Glutamatergic neuron (in vitro differentiated cells): Measurements from ENCODE around the gene RPS3. TPM values are rescaled to one million over a fixed set of nuclear protein-coding genes. Genes with fewer than 3 reads are reported as not detected.

ENCODE experiments used
- DNase-seq: peaks from one replicate; pipeline ENCODE4 v3.0.0; 2022
- H3K27ac Mint-ChIP-seq: one replicate; pipeline ENCODE4 v1.8.0; 2020; ENCODE audit warnings: mild to moderate bottlenecking, mixed read lengths, inconsistent platforms; ENCODE audit not compliant: unreplicated experiment
- H3K27me3 Mint-ChIP-seq: one replicate; pipeline ENCODE4 v1.8.0; 2020; ENCODE audit warnings: mild to moderate bottlenecking, moderate library complexity, mixed read lengths, inconsistent platforms; ENCODE audit not compliant: unreplicated experiment
- H3K36me3 Mint-ChIP-seq: one replicate; pipeline ENCODE4 v1.8.0; 2020; ENCODE audit warnings: mild to moderate bottlenecking, mixed read lengths, inconsistent platforms; ENCODE audit not compliant: unreplicated experiment
- H3K4me1 Mint-ChIP-seq: one replicate; pipeline ENCODE4 v1.8.0; 2020; ENCODE audit warnings: mild to moderate bottlenecking, low read depth, mixed read lengths, inconsistent platforms; ENCODE audit not compliant: unreplicated experiment
- H3K4me3 Mint-ChIP-seq: one replicate; pipeline ENCODE4 v1.8.0; 2020; ENCODE audit warnings: mild to moderate bottlenecking, mixed read lengths, inconsistent platforms; ENCODE audit not compliant: unreplicated experiment
- H3K9me3 Mint-ChIP-seq: one replicate; pipeline ENCODE4 v1.8.0; 2020; ENCODE audit warnings: mild to moderate bottlenecking, moderate library complexity, mixed read lengths, inconsistent platforms; ENCODE audit not compliant: unreplicated experiment
- total RNA-seq: library from RNA; stranded (reverse); fragmentation: NEBNext Ultra II Directional; extraction: Animal tissue kit (Norgen Biotek cat#: 25700); gene quantifications from one replicate; pipeline ENCODE4 v1.2.1, GENCODE V29; 2021; ENCODE audit not compliant: unreplicated experiment
- TF ChIP-seq, protein P1 (sequence below): fragments of 200-600 bp; sonication (generic); IDR thresholded peaks from one replicate; pipeline ENCODE4 v1.5.0; 2021; ENCODE audit not compliant: partially characterized antibody, unreplicated experiment

Gene RPS3
- total RNA-seq, 1 donor from 2014 or later = 1,391 TPM

DNA sequence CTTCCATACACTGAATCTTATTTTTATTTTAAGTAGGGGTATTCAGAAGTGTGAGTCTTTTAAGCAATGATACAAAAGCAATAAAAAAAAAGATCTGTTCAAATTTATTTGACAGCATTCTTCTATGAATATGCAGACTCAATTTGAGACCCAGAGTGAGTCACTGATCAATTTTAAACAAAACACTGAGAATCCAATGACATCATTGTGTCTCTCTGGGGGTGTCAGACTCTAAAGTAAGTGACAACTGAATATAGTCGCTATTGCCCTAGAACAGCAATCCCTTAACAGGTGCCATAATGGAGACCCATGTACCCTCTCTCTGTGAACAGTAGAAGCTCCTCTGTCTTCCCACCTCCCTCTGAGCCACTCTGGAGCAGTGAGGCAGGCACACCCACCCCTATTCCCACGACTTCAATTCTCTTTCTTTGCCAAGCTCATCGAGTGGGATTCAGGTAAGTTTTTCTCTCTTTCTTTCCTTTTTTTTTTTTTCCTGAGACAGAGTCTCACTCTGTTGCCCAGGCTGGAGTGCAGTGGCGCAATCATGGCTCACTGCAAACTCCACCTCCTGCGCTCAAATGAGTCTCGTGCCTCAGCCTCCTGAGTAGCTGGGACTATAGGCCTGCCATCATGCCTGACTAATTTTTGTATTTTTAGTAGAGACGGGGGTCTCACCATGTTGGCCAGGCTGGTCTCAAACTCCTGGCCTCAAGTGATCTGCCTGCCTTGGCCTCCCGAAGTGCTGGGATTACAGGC, 5.1 kb upstream of the RPS3 start:
- Mint-ChIP-seq H3K4me1 (peaks cover 13% of the 10 kb centered on the region), H3K36me3 (no peaks in the 10 kb centered on the region), H3K27me3 (peaks cover 4% of the 10 kb centered on the region), H3K4me3 (peak overlapping the region; percentile 8), H3K9me3 (peaks cover 2% of the 10 kb centered on the region), H3K27ac (no peak overlapping the region)
- TF ChIP-seq, protein P1, sequence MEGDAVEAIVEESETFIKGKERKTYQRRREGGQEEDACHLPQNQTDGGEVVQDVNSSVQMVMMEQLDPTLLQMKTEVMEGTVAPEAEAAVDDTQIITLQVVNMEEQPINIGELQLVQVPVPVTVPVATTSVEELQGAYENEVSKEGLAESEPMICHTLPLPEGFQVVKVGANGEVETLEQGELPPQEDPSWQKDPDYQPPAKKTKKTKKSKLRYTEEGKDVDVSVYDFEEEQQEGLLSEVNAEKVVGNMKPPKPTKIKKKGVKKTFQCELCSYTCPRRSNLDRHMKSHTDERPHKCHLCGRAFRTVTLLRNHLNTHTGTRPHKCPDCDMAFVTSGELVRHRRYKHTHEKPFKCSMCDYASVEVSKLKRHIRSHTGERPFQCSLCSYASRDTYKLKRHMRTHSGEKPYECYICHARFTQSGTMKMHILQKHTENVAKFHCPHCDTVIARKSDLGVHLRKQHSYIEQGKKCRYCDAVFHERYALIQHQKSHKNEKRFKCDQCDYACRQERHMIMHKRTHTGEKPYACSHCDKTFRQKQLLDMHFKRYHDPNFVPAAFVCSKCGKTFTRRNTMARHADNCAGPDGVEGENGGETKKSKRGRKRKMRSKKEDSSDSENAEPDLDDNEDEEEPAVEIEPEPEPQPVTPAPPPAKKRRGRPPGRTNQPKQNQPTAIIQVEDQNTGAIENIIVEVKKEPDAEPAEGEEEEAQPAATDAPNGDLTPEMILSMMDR = no peak
- DNase-seq = no peak

GRCh38 chr11:75398906-75399305, 412 bp upstream of the RPS3 start:
- peaks cover 6% of the 10 kb centered on the region for H3K27me3 Mint-ChIP-seq
- H3K27ac Mint-ChIP-seq = peak overlapping the region; percentile 95
- TF ChIP-seq, protein P1 = no peak
- peaks cover 5% of the 10 kb centered on the region for H3K9me3 Mint-ChIP-seq
- H3K36me3 Mint-ChIP-seq = no peaks in the 10 kb centered on the region
- no peak for DNase-seq
- peak overlapping the region; percentile 99 for H3K4me3 Mint-ChIP-seq
- H3K4me1 Mint-ChIP-seq = peaks cover 34% of the 10 kb centered on the region

DNA sequence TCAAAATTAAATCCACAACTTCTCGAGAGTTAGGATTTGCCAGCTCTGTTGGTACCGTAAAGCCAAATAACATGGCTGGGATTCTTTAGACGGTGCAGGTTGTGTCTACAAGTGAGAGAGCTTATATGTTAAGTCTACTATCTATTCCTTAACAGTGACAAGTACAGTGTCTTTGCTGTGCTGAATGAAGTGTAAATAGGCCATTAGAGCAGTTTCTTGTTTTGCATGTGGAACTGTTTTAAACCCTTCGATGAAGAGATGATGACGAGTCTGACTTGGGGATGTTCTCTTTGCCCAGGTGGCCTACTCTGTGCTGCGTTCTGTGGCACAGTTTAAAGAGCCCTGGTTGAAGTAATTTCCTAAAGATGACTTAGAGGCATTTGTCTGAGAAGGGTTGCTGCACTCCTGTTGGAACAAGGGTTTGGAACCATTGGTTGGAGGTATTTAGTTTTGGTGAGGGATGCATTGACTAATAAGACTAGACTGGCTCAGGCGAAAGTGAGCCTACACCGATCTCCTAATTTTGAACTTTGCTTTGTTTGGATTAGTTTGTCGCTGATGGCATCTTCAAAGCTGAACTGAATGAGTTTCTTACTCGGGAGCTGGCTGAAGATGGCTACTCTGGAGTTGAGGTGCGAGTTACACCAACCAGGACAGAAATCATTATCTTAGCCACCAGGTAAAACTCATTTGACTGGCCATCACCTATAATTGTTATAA, 988 bp downstream of the RPS3 start:
- Mint-ChIP-seq H3K4me1 (peaks cover 29% of the 10 kb centered on the region), H3K9me3 (peaks cover 5% of the 10 kb centered on the region), H3K27ac (peak overlapping the region; percentile 95), H3K27me3 (peaks cover 4% of the 10 kb centered on the region), H3K36me3 (no peaks in the 10 kb centered on the region), H3K4me3 (peak overlapping the region; percentile 99)
- DNase-seq = no peak
- TF ChIP-seq, protein P1 = no peak

DNA sequence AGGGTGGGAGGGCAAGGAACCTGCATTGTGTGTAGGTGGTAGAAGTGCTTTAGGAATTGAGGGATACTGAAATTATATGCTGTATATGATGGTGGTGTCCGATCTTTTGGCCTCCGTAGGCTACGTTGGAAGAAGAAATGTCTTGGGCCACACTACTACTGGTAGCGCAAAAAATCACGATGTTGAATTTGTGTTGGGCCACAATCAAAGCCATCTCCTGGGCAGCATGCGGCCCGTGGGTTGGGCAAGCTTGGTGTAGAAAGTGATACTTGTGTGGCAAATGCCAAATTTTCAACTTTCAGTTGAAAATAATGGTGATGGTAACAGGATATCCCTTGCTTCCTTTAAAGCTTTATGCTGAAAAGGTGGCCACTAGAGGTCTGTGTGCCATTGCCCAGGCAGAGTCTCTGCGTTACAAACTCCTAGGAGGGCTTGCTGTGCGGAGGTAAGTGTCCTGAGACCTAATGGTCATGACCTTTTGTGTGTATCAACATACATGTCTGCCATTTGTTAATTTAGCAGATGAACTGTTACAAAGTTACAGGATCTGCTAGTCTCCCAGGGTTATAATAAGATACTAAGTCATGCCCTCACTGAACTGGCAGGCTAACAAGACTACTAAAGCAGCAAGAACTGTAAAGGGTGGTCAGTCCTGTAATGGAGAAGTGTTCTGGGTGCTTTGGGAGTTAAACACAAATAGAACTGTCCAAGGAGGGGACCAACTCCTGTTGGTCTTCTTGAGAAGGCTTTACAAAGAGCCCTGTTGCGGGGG, 2.9 kb downstream of the RPS3 start:
- Mint-ChIP-seq H3K4me1 (peaks cover 25% of the 10 kb centered on the region), H3K27ac (no peak overlapping the region), H3K9me3 (peaks cover 5% of the 10 kb centered on the region), H3K4me3 (peak overlapping the region; percentile 99), H3K36me3 (no peaks in the 10 kb centered on the region), H3K27me3 (peaks cover 4% of the 10 kb centered on the region)
- TF ChIP-seq, protein P1 = no peak
- DNase-seq = no peak
